A673 (cell line): Measurements from ENCODE around the gene SYS1. TPM values are rescaled to one million over a fixed set of nuclear protein-coding genes. Genes with fewer than 3 reads are reported as not detected.

ENCODE experiments used
- BruUV-seq: library from RNA; stranded (reverse); fragments of 400-500 nt; replicated peaks from 2 replicates; lab custom pipeline; 2021; lab: Mats Ljungman, UMichigan
- CTCF ChIA-PET: fragments of 300-600 bp; sonication (Branson Sonifier 250); formaldehyde crosslinking; loops from one replicate; lab custom pipeline; 2022; ENCODE audit warnings: antibody characterized with exemption; lab: Charles Lee
- POLR2A ChIA-PET: fragments of 300-600 bp; sonication (Branson Sonifier 250); formaldehyde crosslinking; loops from one replicate; lab custom pipeline; 2022; ENCODE audit warnings: antibody characterized with exemption; ENCODE audit not compliant: low non-redundant PET; lab: Charles Lee
- DNase-seq: peaks from one replicate; pipeline ENCODE4 v3.0.0-alpha.2; 2015; ENCODE audit warnings: low spot score
- H3K27ac ChIP-seq: fragments of 200-600 bp; sonication (generic); 2 replicates; pipeline ENCODE4 v1.5.1; 2016; ENCODE audit warnings: mixed run types, low read depth, mild to moderate bottlenecking, mixed read lengths, antibody characterized with exemption, low read length; ENCODE audit not compliant: poor library complexity, severe bottlenecking
- H3K27me3 ChIP-seq: fragments of 200-600 bp; sonication (generic); replicated peaks from 2 replicates; pipeline ENCODE4 v1.6.1; 2017; ENCODE audit warnings: mixed run types, low read depth, mild to moderate bottlenecking, mixed read lengths, antibody characterized with exemption, low read length; ENCODE audit not compliant: insufficient read depth, poor library complexity
- H3K36me3 ChIP-seq: fragments of 200-600 bp; sonication (generic); 2 replicates; pipeline ENCODE4 v1.6.1; 2016; ENCODE audit warnings: mixed run types, mild to moderate bottlenecking, mixed read lengths, antibody characterized with exemption, low read length; ENCODE audit not compliant: insufficient read depth, poor library complexity, severe bottlenecking
- H3K4me1 ChIP-seq: fragments of 200-600 bp; sonication (generic); 2 replicates; pipeline ENCODE4 v1.6.1; 2017; ENCODE audit warnings: mixed run types, mild to moderate bottlenecking, mixed read lengths, antibody characterized with exemption, low read length; ENCODE audit not compliant: insufficient read depth, poor library complexity, severe bottlenecking
- H3K4me3 ChIP-seq: fragments of 200-600 bp; sonication (generic); 2 replicates; pipeline ENCODE4 v1.5.1; 2016; ENCODE audit warnings: low read depth, mixed run types, mild to moderate bottlenecking, mixed read lengths, low read length; ENCODE audit not compliant: poor library complexity, severe bottlenecking
- H3K9me3 ChIP-seq: fragments of 200-600 bp; sonication (generic); 2 replicates; pipeline ENCODE4 v1.6.1; 2016; ENCODE audit warnings: mixed run types, low read depth, mild to moderate bottlenecking, mixed read lengths, antibody characterized with exemption, low read length; ENCODE audit not compliant: poor library complexity, severe bottlenecking
- EZH2 ChIP-seq: fragments of 200-600 bp; sonication (generic); IDR thresholded peaks from 2 replicates; pipeline ENCODE4 v1.6.1; 2017; ENCODE audit warnings: borderline replicate concordance, low read depth, mild to moderate bottlenecking, mixed read lengths, antibody characterized with exemption, low read length; ENCODE audit not compliant: poor library complexity, severe bottlenecking
- intact Hi-C: fragments of 100-400 bp; cut with micrococcal nuclease; formaldehyde crosslinking; loops from one replicate; pipeline ENCODE4 v1.10.0; 2022; ENCODE audit not compliant: unreplicated experiment
- total RNA-seq: library from RNA; stranded (reverse); gene quantifications from 2 replicates; pipeline ENCODE4 v1.2.3, GENCODE V29; 2021
- TF ChIP-seq, protein P1 (sequence below): fragments of 300-800, 200-600 bp; sonication (generic); conservative IDR thresholded peaks from 2 replicates; pipeline ENCODE4 v1.5.1; 2017; ENCODE audit warnings: low read depth, mild to moderate bottlenecking, antibody characterized with exemption, low read length, moderate library complexity, mixed read lengths

Gene SYS1
- total RNA-seq, 1 experiment from 2014 or later = 22.8 TPM

DNA sequence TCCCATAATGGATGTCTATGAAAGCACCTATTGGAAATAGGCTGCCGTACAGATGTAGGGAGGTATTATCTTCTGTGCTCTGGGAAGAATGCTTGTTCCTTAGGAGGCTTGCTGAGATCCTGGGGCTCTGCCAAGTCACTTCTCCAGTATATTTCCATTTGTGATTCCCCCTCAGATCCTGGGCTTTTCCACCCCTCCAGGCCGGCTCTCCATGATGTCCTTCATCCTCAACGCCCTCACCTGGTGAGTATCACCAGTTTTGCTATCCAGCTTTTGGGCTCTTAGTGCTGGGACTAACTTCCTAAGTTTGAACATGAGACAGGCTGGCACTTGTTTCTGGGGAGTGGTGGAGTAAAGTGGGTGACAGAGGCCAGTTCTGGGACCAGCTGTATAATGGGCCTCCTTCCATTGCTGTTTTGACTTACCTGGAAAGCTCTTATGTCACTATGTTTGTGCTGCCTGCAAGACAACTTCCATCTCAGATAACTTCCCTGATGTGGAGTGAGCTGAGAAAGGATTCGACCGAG, 2.6 kb downstream of the SYS1 start:
- Histone ChIP-seq H3K4me1 (peaks cover 11% of the 10 kb centered on the region), H3K4me3 (no peak overlapping the region), H3K27ac (no peak overlapping the region), H3K27me3 (no peaks in the 10 kb centered on the region), H3K36me3 (peaks cover 17% of the 10 kb centered on the region), H3K9me3 (no peaks in the 10 kb centered on the region)
- DNase-seq = no peak
- ChIA-PET POLR2A (no interaction called here), CTCF (no interaction called here)
- TF ChIP-seq, protein P1, sequence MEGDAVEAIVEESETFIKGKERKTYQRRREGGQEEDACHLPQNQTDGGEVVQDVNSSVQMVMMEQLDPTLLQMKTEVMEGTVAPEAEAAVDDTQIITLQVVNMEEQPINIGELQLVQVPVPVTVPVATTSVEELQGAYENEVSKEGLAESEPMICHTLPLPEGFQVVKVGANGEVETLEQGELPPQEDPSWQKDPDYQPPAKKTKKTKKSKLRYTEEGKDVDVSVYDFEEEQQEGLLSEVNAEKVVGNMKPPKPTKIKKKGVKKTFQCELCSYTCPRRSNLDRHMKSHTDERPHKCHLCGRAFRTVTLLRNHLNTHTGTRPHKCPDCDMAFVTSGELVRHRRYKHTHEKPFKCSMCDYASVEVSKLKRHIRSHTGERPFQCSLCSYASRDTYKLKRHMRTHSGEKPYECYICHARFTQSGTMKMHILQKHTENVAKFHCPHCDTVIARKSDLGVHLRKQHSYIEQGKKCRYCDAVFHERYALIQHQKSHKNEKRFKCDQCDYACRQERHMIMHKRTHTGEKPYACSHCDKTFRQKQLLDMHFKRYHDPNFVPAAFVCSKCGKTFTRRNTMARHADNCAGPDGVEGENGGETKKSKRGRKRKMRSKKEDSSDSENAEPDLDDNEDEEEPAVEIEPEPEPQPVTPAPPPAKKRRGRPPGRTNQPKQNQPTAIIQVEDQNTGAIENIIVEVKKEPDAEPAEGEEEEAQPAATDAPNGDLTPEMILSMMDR = no peak
- TF ChIP-seq EZH2 = no peak
- intact Hi-C loops = no loop called here
- no TSS peak for BruUV-seq

DNA sequence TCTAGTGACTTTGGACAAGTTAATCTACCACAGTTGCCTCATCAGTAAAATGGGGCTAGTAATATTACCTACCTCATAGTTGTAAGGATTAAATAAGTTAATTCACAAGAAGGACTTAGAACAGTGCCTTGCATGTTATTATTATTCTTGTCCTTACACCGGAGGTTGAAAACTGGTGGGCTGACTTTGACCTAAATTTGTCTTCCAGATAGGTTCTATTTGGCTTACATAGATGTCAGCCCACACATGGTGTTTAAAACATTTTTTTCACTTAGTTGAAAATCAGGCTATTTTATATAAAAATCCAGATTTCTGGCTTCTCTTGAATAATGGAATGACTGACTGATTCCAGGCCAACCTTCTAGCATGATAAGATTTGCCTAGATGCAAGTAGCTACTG, 3.2 kb downstream of the SYS1 start:
- no peak overlapping the region for H3K27ac ChIP-seq
- DNase-seq = no peak
- H3K9me3 ChIP-seq = no peaks in the 10 kb centered on the region
- CTCF ChIA-PET = no interaction called here
- BruUV-seq = no TSS peak
- no peak for TF ChIP-seq EZH2
- TF ChIP-seq, protein P1 = no peak
- POLR2A ChIA-PET = no interaction called here
- H3K4me3 ChIP-seq = no peak overlapping the region
- no peaks in the 10 kb centered on the region for H3K27me3 ChIP-seq
- intact Hi-C loops = no loop called here
- H3K36me3 ChIP-seq = peaks cover 17% of the 10 kb centered on the region
- H3K4me1 ChIP-seq = peaks cover 11% of the 10 kb centered on the region

DNA sequence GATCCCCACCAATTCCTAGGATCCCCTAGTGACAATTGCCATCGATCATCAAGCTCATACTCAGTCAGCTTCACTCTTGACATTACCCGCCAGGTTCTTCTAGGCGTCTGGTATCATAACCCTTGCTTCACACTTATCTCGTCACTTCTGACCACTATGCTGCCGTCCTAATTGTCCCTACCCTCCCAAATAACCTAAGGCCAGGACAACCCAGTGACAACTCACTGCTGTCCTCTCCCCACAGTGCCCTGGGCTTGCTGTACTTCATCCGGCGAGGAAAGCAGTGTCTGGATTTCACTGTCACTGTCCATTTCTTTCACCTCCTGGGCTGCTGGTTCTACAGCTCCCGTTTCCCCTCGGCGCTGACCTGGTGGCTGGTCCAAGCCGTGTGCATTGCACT, 3.7 kb downstream of the SYS1 start:
- TF ChIP-seq, protein P1 = no peak
- no peak for TF ChIP-seq EZH2
- POLR2A ChIA-PET = no interaction called here
- intact Hi-C loops = no loop called here
- peaks cover 11% of the 10 kb centered on the region for H3K4me1 ChIP-seq
- BruUV-seq = no TSS peak
- no peak overlapping the region for H3K27ac ChIP-seq
- peaks cover 17% of the 10 kb centered on the region for H3K36me3 ChIP-seq
- no peak for DNase-seq
- H3K4me3 ChIP-seq = no peak overlapping the region
- CTCF ChIA-PET = no interaction called here
- H3K27me3 ChIP-seq = no peaks in the 10 kb centered on the region
- no peaks in the 10 kb centered on the region for H3K9me3 ChIP-seq
